ENCODE data around the gene TIAM1.

TIAM1 gene

GRCh38 chr21:31331231-31331630 lies 12.8 kb downstream of the TIAM1 start:
- Histone ChIP-seq H3K9me2 (replicated peaks; ENCODE audit: control insufficient read depth, low read length) (no peaks in the 10 kb centered on the region), H3K36me3 (ENCODE audit: control insufficient read depth, low read length) (no peaks in the 10 kb centered on the region), H3K4me1 (ENCODE audit: control insufficient read depth, low read length) (peaks cover 17% of the 10 kb centered on the region), H3K4me3 (ENCODE audit: low read length) (no peak overlapping the region), H3K79me2 (ENCODE audit: control insufficient read depth, low read length) (no peaks in the 10 kb centered on the region), H3F3A (ENCODE audit: control insufficient read depth, insufficient read depth) (no peaks in the 10 kb centered on the region), H3K27me3 (ENCODE audit: control insufficient read depth, low read length) (no peaks in the 10 kb centered on the region), H3K9me3 (ENCODE audit: control insufficient read depth, insufficient read depth, low read length) (no peaks in the 10 kb centered on the region), H3K27ac (ENCODE audit: low read depth, low read length) (no peak overlapping the region), H3K4me2 (ENCODE audit: low read length) (no peak overlapping the region), H4K20me1 (ENCODE audit: control insufficient read depth, insufficient read depth, low read depth, low read length) (no peaks in the 10 kb centered on the region)
- TF ChIP-seq CTCF (IDR thresholded peaks at IDR 0.05; ENCODE audit: low read depth, low read length, poor library complexity, severe bottlenecking) (no peak), EZH2phosphoT487 (IDR thresholded peaks at IDR 0.05; ENCODE audit: borderline replicate concordance, low read length) (no peak)

DNA sequence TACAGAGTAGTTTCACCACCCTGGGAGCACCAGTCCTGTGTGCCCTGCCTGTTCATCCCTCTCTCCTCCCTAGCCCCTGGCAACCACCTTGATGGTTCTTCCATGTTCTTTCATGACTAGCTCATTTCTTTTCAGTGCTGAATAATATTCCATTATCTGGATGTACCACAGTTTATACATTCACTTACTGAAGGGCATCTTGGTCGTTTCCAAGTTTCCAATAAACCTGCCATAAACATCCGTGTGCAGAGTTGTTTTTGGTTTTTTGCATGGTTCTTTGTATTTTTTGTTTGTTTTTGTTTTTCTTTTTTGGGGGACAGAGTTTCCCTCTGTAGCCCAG lies 13.9 kb downstream of the TIAM1 start:
- Histone ChIP-seq H3K4me3 (ENCODE audit: low read length) (no peak overlapping the region), H3K79me2 (ENCODE audit: control insufficient read depth, low read length) (no peaks in the 10 kb centered on the region), H3K36me3 (ENCODE audit: control insufficient read depth, low read length) (no peaks in the 10 kb centered on the region), H3K27ac (ENCODE audit: low read depth, low read length) (no peak overlapping the region), H3K4me2 (ENCODE audit: low read length) (no peak overlapping the region), H3K27me3 (ENCODE audit: control insufficient read depth, low read length) (no peaks in the 10 kb centered on the region), H4K20me1 (ENCODE audit: control insufficient read depth, insufficient read depth, low read depth, low read length) (no peaks in the 10 kb centered on the region), H3K9me2 (replicated peaks; ENCODE audit: control insufficient read depth, low read length) (no peaks in the 10 kb centered on the region), H3F3A (ENCODE audit: control insufficient read depth, insufficient read depth) (no peaks in the 10 kb centered on the region), H3K9me3 (ENCODE audit: control insufficient read depth, insufficient read depth, low read length) (no peaks in the 10 kb centered on the region), H3K4me1 (ENCODE audit: control insufficient read depth, low read length) (peaks cover 18% of the 10 kb centered on the region)
- TF ChIP-seq EZH2phosphoT487 (IDR thresholded peaks at IDR 0.05; ENCODE audit: borderline replicate concordance, low read length): no peak
- no peak for TF ChIP-seq CTCF (IDR thresholded peaks at IDR 0.05; ENCODE audit: low read depth, low read length, poor library complexity, severe bottlenecking)

DNA sequence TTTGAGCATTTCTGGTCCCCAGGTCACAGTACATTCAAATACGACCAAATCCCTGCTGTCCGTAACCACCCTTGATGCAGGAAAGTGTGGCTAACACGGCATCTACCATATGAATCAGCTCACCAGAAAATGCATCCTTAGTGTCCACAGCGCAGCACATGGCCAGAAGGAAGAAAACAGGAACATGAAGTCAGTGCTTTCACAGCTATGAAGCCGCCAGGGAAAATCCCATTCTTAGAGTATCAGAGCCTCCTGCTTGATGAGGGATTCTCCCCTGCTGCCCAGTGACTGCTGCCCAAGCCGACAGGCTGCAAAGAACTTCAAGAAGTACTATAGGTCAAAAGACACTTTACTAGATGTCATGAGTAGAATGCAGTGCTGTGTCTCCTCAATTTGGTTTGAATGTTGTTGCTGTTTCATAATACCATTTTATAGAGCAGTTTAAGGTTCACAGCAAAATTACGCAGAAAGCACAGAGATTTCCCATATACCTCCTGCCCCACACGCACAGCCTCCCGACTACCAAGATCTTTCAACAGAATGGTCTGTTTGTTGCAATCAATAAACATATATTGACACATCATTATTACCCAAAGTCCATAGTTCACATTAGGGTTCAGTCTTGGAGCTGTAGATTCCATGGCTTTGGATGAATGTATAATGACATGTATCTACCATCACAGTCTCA lies 14.5 kb downstream of the TIAM1 start:
- TF ChIP-seq CTCF (IDR thresholded peaks at IDR 0.05; ENCODE audit: low read depth, low read length, poor library complexity, severe bottlenecking): no peak
- TF ChIP-seq EZH2phosphoT487 (IDR thresholded peaks at IDR 0.05; ENCODE audit: borderline replicate concordance, low read length): no peak

More for the DNA sequence above, 14.5 kb downstream of the TIAM1 start:
- no peak overlapping the region for H3K27ac ChIP-seq (ENCODE audit: low read depth, low read length)
- H3K4me1 ChIP-seq (ENCODE audit: control insufficient read depth, low read length): peaks cover 18% of the 10 kb centered on the region
- H3K9me2 ChIP-seq (replicated peaks; ENCODE audit: control insufficient read depth, low read length): no peaks in the 10 kb centered on the region
- no peaks in the 10 kb centered on the region for H3F3A ChIP-seq (ENCODE audit: control insufficient read depth, insufficient read depth)
- no peaks in the 10 kb centered on the region for H3K27me3 ChIP-seq (ENCODE audit: control insufficient read depth, low read length)
- H3K79me2 ChIP-seq (ENCODE audit: control insufficient read depth, low read length): no peaks in the 10 kb centered on the region
- no peaks in the 10 kb centered on the region for H3K9me3 ChIP-seq (ENCODE audit: control insufficient read depth, insufficient read depth, low read length)
- no peak overlapping the region for H3K4me3 ChIP-seq (ENCODE audit: low read length)
- H4K20me1 ChIP-seq (ENCODE audit: control insufficient read depth, insufficient read depth, low read depth, low read length): no peaks in the 10 kb centered on the region
- H3K36me3 ChIP-seq (ENCODE audit: control insufficient read depth, low read length): no peaks in the 10 kb centered on the region
- H3K4me2 ChIP-seq (ENCODE audit: low read length): no peak overlapping the region

Measured in DOHH2 (cell line).